Neural crest cell (in vitro differentiated cells): ENCODE measurements around the gene LRRC75A. TPM values are rescaled to one million over a fixed set of nuclear protein-coding genes. Genes with fewer than 3 reads are reported as not detected.

Experiments
- DNase-seq: peaks from one replicate; pipeline ENCODE4 v3.0.0; 2021; ENCODE audit warnings: low read depth, mixed read lengths, low spot score
- H3K27ac Mint-ChIP-seq: one replicate; pipeline ENCODE4 v1.8.0; 2021; ENCODE audit warnings: mild to moderate bottlenecking, mixed read lengths; ENCODE audit not compliant: unreplicated experiment
- H3K27me3 Mint-ChIP-seq: 2 replicates; pipeline ENCODE4 v1.8.0; 2021; ENCODE audit warnings: low read depth, mild to moderate bottlenecking, mixed read lengths
- H3K36me3 Mint-ChIP-seq: 2 replicates; pipeline ENCODE4 v1.8.0; 2021; ENCODE audit warnings: low read depth, mild to moderate bottlenecking, mixed read lengths
- H3K4me1 Mint-ChIP-seq: 2 replicates; pipeline ENCODE4 v1.8.0; 2021; ENCODE audit warnings: mixed read lengths
- H3K4me3 Mint-ChIP-seq: one replicate; pipeline ENCODE4 v1.8.0; 2021; ENCODE audit warnings: mild to moderate bottlenecking, mixed read lengths
- H3K9me3 Mint-ChIP-seq: 2 replicates; pipeline ENCODE4 v1.8.0; 2021; ENCODE audit warnings: mixed read lengths
- CTCF ChIP-seq: fragments of 200-600 bp; sonication (generic); conservative IDR thresholded peaks from 2 replicates; pipeline ENCODE4 v1.5.0; 2021; ENCODE audit warnings: antibody characterized with exemption, mild to moderate bottlenecking
- total RNA-seq: library from RNA; stranded (reverse); gene quantifications from 2 replicates; pipeline ENCODE4 v1.2.1, GENCODE V29; 2021

LRRC75A gene
- total RNA-seq, 1 donor from 2014 or later, result 5.6 TPM

GRCh38 chr17:16439811-16440351 lies 52.1 kb downstream of the LRRC75A start:
- no peaks in the 10 kb centered on the region for H3K9me3 Mint-ChIP-seq
- H3K36me3 Mint-ChIP-seq, result peaks cover 33% of the 10 kb centered on the region
- no peak for TF ChIP-seq CTCF
- peaks cover 10% of the 10 kb centered on the region for H3K27me3 Mint-ChIP-seq
- peak overlapping the region; percentile 99 for H3K4me3 Mint-ChIP-seq
- peak overlapping the region; percentile 97 for H3K27ac Mint-ChIP-seq
- peaks cover 57% of the 10 kb centered on the region for H3K4me1 Mint-ChIP-seq
- DNase-seq, result no peak

GRCh38 chr17:16439303-16439791 lies 52.6 kb downstream of the LRRC75A start:
- Mint-ChIP-seq H3K4me3 (peak overlapping the region; percentile 99), H3K27ac (peak overlapping the region; percentile 97), H3K36me3 (peaks cover 33% of the 10 kb centered on the region), H3K27me3 (peaks cover 9% of the 10 kb centered on the region), H3K4me1 (peaks cover 55% of the 10 kb centered on the region), H3K9me3 (no peaks in the 10 kb centered on the region)
- no peak for DNase-seq
- TF ChIP-seq CTCF, result no peak

- H3K4me1 Mint-ChIP-seq, result peaks cover 49% of the 10 kb centered on the region
- H3K4me3 Mint-ChIP-seq, result peak overlapping the region; percentile 99
- H3K36me3 Mint-ChIP-seq, result peaks cover 30% of the 10 kb centered on the region
- H3K9me3 Mint-ChIP-seq, result no peaks in the 10 kb centered on the region
- H3K27ac Mint-ChIP-seq, result peak overlapping the region; percentile 99
- H3K27me3 Mint-ChIP-seq, result peaks cover 6% of the 10 kb centered on the region
- no peak for TF ChIP-seq CTCF
- DNase-seq, result peak; percentile 89
Observed at GRCh38 chr17:16438557-16439302, 53.3 kb downstream of the LRRC75A start.

- Mint-ChIP-seq H3K27ac (peak overlapping the region; percentile 99), H3K9me3 (no peaks in the 10 kb centered on the region), H3K4me1 (peaks cover 47% of the 10 kb centered on the region), H3K4me3 (peak overlapping the region; percentile 99), H3K36me3 (peaks cover 30% of the 10 kb centered on the region), H3K27me3 (peaks cover 6% of the 10 kb centered on the region)
- no peak for TF ChIP-seq CTCF
- no peak for DNase-seq
Observed at GRCh38 chr17:16438173-16438556, 53.8 kb downstream of the LRRC75A start.

GRCh38 chr17:16437083-16437482 lies 54.9 kb downstream of the LRRC75A start:
- peaks cover 36% of the 10 kb centered on the region for H3K4me1 Mint-ChIP-seq
- peaks cover 23% of the 10 kb centered on the region for H3K36me3 Mint-ChIP-seq
- DNase-seq, result no peak
- peak overlapping the region; percentile 75 for H3K27ac Mint-ChIP-seq
- peaks cover 6% of the 10 kb centered on the region for H3K27me3 Mint-ChIP-seq
- H3K4me3 Mint-ChIP-seq, result peak overlapping the region; percentile 56
- TF ChIP-seq CTCF, result no peak
- H3K9me3 Mint-ChIP-seq, result no peaks in the 10 kb centered on the region
